PFSK-1 (cell line): ENCODE results near the gene TXLNG. TPM values are rescaled to one million over a fixed set of nuclear protein-coding genes. Genes with fewer than 3 reads are reported as not detected.

ENCODE experiments used
- FOXP2 ChIP-seq: optimal IDR thresholded peaks from 2 replicates; pipeline ENCODE3; 2011; ENCODE audit warnings: borderline replicate concordance, control low read depth, inconsistent platforms; ENCODE audit not compliant: insufficient read depth; ENCODE audit errors: extremely low read length, extremely low read depth
- POLR2AphosphoS5 ChIP-seq: IDR thresholded peaks from 2 replicates; pipeline ENCODE4 v1.6.1; 2012; ENCODE audit warnings: low read depth, mild to moderate bottlenecking, control low read depth, low read length, moderate library complexity
- SIN3A ChIP-seq: IDR thresholded peaks from 2 replicates; pipeline ENCODE4 v1.6.1; 2012; ENCODE audit warnings: mild to moderate bottlenecking, low read length, moderate library complexity, borderline replicate concordance; ENCODE audit not compliant: insufficient read depth
- TAF1 ChIP-seq: IDR thresholded peaks from 2 replicates; pipeline ENCODE4 v1.6.1; 2012; ENCODE audit warnings: low read length, control low read depth, borderline replicate concordance; ENCODE audit not compliant: insufficient read depth
- polyA plus RNA-seq: library from polyadenylated mRNA; unstranded; fragments of >200 nt; gene quantifications from one replicate; pipeline ENCODE4 v1.2.1, GENCODE V29; 2012; ENCODE audit warnings: low read depth, missing spikeins; ENCODE audit not compliant: insufficient read length
- TF ChIP-seq, protein P1 (sequence below), 2 experiments: IDR thresholded peaks; 2 replicates each; pipeline versions ENCODE4 v1.6.1 to v1.8.0; 2011 to 2012; ENCODE audit warnings: low read depth in 2 of 2, low read length in 2 of 2, control low read depth in 1 of 2, inconsistent platforms in 1 of 2, mild to moderate bottlenecking in 1 of 2, moderate library complexity in 1 of 2; ENCODE audit not compliant: insufficient read depth in 1 of 2

Gene TXLNG
- 24.4 TPM for polyA plus RNA-seq

GRCh38 chrX:16786139-16786790 lies at the start of gene TXLNG:
Gene TXLNG, plus strand, starts transcription at chrX:16786466. Its CDS starts 22 bp downstream, at chrX:16786488.
- TF ChIP-seq TAF1 = peak; percentile 79; the same call in 1 of the 2 replicates
- 0 out of 2 replicates have a peak, but pooled peaks have one; percentile 20 for TF ChIP-seq SIN3A
- TF ChIP-seq POLR2AphosphoS5 = peak; percentile 76
- peak; percentile 15 for TF ChIP-seq FOXP2
- TF ChIP-seq, protein P1, sequence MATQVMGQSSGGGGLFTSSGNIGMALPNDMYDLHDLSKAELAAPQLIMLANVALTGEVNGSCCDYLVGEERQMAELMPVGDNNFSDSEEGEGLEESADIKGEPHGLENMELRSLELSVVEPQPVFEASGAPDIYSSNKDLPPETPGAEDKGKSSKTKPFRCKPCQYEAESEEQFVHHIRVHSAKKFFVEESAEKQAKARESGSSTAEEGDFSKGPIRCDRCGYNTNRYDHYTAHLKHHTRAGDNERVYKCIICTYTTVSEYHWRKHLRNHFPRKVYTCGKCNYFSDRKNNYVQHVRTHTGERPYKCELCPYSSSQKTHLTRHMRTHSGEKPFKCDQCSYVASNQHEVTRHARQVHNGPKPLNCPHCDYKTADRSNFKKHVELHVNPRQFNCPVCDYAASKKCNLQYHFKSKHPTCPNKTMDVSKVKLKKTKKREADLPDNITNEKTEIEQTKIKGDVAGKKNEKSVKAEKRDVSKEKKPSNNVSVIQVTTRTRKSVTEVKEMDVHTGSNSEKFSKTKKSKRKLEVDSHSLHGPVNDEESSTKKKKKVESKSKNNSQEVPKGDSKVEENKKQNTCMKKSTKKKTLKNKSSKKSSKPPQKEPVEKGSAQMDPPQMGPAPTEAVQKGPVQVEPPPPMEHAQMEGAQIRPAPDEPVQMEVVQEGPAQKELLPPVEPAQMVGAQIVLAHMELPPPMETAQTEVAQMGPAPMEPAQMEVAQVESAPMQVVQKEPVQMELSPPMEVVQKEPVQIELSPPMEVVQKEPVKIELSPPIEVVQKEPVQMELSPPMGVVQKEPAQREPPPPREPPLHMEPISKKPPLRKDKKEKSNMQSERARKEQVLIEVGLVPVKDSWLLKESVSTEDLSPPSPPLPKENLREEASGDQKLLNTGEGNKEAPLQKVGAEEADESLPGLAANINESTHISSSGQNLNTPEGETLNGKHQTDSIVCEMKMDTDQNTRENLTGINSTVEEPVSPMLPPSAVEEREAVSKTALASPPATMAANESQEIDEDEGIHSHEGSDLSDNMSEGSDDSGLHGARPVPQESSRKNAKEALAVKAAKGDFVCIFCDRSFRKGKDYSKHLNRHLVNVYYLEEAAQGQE (IDR thresholded peaks at IDR 0.05; ENCODE audit: insufficient read depth in 1 of 2, low read depth in 2 of 2, low read length in 2 of 2) = 0 out of 4 replicates have a peak, but pooled peaks have one; percentile 12 to 33

DNA sequence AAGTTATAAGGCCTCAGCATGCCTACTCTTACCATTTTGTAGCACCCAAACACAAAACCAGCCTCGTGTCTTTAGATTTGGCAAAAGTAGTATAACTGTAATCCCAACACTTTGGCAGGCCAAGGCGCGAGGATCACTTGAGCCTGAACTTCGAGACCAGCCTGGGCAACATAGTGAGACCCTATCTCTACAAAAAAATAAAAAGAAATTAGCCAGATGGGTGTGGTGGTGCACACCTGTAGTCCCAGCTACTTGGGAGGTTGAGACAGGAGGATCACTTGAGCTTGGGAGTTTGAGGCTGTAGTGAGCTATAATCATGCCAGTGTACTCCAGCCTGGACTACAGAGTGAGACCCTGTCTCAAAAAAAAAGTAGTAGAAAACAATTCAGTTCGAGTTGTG lies 49.2 kb upstream of the TXLNG start:
- TF ChIP-seq POLR2AphosphoS5 (no peak), TAF1 (no peak), SIN3A (no peak), FOXP2 (no peak)
- TF ChIP-seq, protein P1 (IDR thresholded peaks at IDR 0.05; ENCODE audit: insufficient read depth in 1 of 2, low read depth in 2 of 2, low read length in 2 of 2) = no peak

DNA sequence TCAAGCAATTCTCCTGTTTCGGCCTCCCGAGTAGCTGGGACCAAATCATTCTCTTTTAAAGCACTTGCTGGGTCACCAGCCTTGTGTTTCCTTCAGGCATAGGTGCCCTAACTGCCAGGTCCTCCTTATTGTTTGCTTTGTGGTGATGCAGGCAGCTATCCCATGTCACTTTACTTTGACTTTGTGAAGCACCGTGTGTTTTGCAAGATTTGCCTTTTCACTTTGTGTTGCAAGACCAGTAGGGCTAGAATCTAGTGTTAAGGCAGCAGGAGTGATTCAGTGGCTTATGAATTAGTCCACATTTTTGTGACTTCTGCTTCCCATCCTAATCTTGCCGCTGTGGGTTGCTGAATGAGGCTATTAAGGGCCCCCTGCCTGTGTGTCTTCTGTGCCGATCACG lies 46.7 kb upstream of the TXLNG start:
- TF ChIP-seq SIN3A = no peak
- TF ChIP-seq POLR2AphosphoS5 = no peak
- no peak for TF ChIP-seq TAF1
- TF ChIP-seq, protein P1 (IDR thresholded peaks at IDR 0.05; ENCODE audit: insufficient read depth in 1 of 2, low read depth in 2 of 2, low read length in 2 of 2) = no peak
- no peak for TF ChIP-seq FOXP2

DNA sequence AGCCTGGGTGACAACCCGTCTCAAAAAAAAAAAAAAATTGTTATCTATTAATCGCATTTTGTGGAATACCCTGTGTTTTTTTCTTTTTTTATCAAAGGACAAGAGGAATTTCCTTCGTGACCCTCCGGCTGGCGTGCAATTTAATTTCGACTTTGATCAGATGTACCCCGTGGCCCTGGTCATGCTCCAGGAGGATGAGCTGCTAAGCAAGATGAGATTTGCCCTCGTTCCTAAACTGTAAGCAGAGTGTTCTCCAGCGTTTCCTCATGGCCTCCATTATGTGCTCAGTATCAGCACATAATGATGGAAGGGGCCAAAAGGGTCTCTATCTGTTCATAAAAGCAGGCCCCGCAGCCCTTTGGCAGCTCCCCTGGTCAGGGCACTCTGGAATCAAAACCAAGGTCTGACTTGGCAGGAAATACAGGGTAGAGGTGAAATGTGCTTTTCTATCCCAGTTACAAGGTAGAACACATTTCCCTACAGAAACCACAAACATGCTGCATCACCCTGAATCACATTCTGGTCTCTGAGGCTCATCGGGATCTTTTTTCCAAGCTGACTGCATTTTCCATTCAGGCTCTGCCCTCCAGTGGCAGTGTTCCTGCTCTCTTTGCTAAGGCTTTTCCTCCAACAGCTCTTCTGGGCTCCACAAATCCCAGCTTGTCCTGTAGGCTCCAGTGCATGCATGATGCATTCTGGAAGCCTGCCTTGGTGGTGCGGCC lies 42.5 kb upstream of the TXLNG start:
- TF ChIP-seq SIN3A = no peak
- TF ChIP-seq, protein P1 (IDR thresholded peaks at IDR 0.05; ENCODE audit: insufficient read depth in 1 of 2, low read depth in 2 of 2, low read length in 2 of 2) = no peak
- TF ChIP-seq POLR2AphosphoS5 = no peak
- no peak for TF ChIP-seq FOXP2
- no peak for TF ChIP-seq TAF1
